Kidney glomerular epithelial cell (primary cell): ENCODE data around the gene VWA2.

Experiments used
- DNase-seq: peaks from one replicate; lab custom pipeline; 2025; lab: John Stamatoyannopoulos, UW

The VWA2 gene

DNA sequence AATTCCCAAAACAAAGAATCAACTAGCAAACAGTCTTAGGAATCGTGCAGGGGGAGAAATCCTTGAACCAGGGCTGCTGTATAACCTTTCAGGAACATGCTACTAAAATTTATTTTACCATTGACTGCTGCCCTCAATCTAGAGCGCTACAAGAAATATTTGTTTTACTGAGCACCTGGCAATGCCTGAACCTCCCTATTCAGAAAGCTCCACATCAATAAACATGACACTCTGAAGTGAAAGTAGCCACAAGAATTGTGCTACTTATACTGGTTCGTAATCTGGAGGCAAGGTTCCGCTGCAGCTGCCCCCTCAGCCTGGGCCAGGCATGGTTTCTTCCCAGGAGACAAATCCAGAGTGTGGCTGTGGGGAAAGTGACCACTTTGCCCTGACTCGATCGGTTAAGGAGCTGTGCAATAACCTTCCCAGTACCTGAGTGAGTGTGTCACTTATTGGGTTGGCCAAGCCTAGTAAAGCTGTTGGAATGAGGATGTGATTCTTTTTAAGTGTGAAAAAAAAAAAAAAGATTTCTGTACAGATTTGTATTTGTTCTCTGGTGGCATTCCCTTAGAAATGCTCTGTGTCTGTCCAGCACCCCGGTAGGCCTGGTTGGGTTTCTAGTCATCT lies 7.7 kb downstream of the VWA2 start:
- DNase-seq: no peak

DNA sequence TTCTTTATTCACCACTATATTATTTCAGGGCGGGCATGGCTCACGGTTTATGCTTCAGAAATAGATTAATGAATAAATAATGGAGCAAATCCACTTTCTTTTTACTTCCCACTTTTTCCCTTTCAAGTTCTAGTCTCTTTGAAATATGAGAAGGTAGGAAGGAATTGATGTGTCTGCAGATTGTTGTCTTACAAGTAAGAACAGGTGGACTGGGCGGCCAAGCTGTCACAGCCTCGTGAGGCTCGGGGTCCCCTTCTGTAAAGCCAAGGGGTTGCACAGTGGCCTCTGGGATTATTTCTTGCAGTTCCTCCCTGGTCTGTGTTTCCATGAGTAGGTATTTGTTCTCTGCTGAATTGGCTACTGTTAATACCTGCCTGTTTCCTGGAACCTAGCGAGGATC lies 11.2 kb downstream of the VWA2 start:
- no peak for DNase-seq

DNA sequence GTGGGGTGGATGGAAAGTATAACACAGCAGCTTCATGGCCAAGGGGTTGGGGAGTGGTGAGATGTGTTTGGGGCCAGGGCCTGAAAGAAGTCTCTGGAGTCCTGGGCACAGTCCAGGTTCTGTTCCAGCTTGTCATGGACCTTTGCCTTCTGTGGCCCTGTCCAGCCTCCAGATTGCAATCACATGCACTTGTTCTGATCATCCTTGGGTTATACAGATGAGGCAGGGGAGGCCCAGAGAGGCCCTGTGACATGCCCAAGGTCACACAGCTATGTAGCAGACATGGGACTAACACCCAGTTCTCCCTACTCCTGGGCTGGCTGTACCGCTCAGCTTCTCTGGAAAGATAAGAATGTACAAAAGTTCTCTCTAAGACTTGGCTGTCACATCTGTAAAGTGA lies 11.7 kb downstream of the VWA2 start:
- DNase-seq: no peak

DNA sequence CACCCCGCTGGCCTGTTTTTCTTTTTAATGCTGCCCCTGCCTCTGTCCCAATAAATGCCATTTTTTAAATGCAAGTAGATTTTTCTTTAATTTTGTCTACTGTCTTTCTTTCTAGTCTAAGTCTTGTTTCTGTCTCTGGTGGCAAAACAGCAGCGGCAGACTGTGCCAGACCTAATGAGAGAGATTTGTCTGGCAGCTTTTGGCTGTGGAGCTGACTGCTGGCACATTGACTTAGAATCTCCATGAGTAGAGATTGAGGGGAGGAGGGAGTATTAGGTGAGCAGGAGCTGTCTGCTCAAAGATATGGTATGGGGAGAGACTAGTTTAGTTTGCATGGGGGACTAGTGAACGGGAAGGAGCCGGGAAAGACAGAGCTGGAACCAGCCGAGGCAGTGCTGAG lies 13.0 kb downstream of the VWA2 start:
- DNase-seq: no peak

DNA sequence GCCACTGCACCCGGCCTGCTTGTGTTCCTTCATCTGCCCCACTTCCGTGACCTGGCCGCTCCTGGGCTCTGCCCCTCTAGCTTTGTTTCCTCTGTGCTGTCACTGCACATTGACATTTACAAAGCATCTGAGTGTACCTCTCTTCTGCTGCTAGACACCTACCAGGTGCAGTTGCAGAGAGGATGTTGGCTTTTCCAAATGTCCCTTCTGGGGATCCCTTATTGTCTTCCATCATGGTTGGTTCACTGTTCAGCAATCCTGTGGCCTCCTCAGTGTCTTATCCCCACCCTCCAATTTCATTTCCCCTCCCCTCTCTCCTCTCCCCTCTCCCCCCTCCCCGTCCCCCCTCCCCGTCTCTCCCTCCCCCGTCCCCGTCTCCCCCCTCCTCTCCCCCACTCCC lies 13.8 kb downstream of the VWA2 start:
- no peak for DNase-seq

DNA sequence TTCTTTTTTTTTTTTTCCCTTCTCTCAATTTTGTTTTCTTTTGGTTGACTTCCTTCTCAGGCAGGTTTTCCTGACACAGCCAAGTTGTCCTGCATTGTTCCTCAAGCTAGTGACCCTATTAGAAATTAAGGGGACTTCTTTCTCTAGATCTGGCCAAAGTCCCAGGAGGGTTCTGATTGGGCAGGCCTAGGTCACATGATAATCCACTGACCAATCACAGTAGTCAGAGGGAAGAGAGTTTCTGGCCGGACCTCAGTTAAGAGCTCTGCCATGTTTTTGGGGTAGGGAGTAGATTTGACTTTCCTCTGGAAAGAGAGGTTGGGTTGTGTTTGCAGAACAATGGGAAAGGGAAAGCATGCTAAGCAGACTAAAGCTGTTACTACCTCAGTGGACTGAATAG lies 16.2 kb downstream of the VWA2 start:
- no peak for DNase-seq

DNA sequence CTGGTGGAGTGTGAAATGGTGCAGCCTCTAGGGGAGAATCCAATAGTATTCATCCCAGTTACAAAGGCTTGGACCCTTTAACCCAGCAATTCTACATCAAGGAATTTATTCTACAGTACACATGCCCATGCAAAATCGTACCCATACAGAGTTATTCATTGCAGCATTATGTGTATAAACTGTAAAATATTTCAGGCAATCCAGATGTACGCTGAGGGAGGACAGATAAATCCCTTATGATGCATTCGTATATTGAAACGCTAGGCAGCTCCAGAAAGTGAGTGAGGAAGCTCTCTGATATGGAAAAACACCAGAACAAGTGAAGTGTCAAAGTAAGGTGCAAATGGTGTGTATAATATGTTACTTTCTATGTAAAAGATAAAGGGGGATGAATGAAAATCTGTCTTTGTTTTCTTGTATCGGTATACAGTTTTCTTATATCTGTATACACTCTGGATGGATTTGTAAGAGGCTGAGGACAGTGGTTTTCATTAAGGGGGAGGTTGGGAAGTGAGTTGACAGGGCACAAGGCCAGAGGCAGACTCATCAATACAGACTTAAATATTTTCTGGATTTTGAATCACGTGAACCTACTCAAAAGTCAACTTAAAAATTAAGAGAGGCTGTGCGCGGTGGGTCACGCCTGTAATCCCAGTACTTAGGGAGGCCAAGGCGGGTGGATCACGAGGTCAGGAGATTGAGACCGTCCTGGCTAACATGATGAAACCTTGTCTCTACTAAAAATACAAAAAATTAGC lies 17.1 kb downstream of the VWA2 start:
- no peak for DNase-seq

DNA sequence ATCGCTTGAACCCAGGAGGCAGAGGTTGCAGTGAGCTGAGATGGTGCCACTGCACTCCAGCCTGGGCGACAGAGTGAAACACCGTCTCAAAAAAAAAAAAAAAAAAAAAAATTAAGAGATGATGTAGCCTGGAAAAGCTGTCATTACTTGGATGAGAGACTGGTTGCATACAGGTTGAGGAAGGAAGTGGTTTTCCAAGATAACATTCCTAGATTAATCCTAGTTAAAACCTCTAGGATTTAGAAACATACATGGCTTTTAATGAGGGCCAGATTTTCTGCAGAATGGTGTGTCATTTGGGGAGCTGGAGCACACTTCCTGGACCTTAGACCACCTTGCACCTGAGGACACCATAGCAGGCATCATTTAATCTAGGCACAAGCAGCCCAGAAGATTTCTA lies 17.8 kb downstream of the VWA2 start:
- no peak for DNase-seq

DNA sequence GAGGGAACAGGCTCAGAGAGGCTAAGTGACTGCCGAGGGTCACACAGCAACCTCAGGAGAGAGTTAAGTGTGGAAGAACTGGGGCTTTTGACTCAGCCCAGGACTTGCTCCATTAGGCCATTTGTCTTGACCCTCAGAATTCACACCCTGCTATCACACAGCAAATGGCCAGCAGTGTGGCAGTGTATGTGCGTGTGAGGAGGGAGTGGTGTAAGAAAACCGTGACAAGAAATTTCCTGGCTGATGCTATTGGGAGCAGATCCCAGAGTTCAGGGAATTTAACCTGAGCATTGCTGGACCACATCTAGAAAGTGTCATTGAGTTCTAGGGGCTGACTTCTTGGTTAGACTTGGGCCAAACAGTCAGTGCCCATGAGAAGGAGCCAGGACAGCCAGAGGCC lies 18.4 kb downstream of the VWA2 start:
- DNase-seq: no peak

DNA sequence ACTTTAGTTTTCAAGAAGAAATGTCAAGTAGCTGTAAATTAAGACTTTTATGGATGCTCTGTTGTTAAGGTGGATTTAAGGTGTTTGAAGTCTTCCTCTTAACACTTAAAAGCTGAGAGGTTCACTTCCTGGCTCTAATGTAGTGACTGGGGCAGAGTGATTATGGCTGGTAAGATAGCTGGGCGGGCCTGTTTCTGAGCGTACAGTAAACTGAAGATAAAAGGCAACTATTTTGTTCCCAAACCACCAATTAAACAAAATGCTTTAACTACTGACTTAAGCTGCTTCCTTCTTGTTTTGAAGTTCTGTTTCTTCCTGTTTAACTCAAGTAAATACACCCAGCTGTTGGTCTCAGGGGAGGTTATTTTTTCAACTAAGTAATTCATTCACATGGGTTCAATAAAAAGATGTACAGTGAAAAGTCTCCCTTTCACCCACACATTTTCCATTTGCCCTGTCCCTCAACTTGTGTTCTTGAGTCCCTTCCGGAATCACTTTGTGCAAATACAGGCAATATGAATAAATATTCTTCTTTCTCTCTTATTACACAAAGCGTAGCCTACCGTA lies 19.3 kb downstream of the VWA2 start:
- no peak for DNase-seq

DNA sequence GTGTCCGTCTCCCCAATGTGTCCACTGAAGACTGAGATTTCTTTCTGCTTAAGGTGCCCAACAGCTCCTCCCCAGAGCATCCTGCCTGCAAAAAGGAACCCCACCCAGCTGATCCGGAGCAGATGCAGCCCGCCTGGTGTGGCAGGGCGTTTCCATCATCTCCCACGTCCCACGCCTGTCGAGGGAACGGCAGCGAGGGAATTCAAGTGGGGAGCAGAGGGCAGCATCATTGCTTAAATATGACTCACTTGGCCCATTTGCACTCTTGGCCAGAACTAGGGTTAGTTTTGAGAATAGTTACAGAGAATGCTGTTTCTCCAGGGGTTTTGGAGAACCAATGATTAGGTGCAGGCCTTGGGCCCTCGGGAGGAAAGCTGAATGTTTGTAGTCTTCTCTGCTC lies 20.8 kb downstream of the VWA2 start:
- no peak for DNase-seq

DNA sequence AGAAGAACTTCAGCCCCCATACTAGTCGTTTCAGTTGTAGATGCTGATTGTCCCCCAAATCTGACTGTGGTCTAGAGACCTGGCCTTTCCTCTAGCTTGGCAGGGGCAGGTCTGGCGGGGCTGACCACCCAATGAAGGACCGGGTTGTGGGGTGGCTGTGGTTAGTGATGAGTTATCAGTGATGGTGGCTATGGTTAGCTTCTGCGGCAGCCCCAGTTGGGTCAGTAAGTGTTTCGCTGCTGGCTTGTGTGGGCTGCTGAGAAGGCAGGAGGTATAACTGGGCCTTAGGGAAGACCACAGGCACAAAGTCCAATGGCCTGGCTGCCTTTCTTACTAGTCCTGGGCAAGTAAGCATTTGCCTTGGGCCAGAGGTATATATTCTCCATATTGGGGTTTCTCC lies 21.3 kb downstream of the VWA2 start:
- DNase-seq: no peak

DNA sequence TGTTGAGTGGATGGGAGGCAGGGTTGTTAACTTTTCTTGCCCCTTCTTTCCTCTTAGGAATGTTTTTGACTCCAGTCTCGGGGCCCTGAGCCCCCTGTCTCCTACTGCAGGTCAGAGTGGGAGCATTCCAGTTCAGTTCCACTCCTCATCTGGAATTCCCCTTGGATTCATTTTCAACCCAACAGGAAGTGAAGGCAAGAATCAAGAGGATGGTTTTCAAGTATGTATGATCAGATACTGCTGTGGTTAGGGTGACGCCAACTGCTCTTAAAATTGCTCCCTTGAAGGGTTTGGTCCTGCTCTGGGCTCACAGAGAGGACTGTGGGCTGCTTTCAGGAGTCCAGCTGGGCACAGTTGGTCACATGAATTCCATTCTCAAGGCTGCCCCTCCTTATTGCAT lies 22.0 kb downstream of the VWA2 start:
- DNase-seq: peak; percentile 62

DNA sequence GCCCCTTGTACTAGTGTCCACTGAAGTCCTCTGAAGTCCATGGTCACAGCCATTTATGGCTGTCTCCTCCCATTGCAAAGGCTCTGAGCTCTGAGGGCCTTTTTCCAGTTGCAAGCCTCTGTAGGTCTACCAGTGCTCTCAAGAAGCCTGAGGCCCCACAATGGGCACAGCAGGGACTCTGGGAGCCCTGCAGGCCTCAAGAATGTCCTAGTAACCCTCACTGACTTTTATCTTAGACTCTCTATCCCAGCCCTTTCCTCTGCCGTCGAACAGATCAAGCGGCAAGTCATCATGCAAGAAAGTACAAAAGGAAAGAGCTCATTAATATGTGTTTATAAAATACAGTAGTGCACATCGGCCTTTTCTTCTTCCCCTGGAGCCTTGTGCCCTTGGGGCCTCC lies 23.4 kb downstream of the VWA2 start:
- no peak for DNase-seq

DNA sequence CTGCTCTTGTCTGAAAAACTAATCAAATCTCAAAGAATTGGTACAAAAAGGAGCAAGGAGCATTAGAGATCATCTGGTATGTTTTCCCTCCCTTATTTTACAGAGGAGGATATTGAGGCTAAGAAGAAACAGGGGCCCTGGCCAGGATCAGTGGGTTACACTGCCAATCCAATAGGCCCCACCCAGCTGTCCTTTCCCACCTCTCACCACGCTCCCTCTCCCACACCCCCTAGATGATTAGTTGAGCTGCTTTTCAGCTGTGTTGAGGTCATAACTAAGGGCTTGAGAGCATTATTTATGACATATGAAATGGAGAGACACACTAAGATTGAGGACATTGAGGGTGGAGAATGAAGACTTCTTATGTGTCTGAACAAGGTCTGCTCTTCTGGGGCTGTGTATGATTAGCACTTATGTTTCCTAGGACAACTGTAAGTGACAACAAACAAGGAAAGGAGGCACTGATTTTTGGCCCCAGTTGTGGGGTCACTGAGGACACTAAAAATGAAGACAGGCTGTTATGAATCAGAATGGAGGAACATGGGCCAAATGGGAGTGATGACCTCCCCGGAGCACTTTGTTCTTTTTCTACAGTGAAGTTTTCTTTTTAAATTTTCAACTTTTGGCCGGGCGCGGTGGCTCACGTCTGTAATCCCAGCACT lies 26.5 kb downstream of the VWA2 start:
- DNase-seq: no peak

DNA sequence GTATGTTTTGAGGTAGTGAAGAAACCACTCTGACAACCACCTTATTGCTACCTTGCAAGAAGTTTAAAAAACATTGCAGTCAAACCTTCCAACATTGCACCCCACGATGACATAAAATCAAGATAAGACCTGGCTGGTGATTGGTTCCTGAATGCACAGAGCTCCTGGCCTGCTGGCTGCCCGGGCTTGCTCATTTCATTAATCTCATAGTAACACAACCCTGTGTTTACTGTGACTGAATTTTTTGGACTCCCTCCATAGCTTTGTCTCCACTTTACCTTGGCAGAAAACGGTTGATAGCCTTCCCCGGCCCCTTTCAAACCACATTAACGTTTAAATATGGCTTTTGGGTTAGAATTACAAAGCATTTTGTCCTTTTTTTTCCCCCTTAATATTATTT lies 27.5 kb downstream of the VWA2 start:
- no peak for DNase-seq

DNA sequence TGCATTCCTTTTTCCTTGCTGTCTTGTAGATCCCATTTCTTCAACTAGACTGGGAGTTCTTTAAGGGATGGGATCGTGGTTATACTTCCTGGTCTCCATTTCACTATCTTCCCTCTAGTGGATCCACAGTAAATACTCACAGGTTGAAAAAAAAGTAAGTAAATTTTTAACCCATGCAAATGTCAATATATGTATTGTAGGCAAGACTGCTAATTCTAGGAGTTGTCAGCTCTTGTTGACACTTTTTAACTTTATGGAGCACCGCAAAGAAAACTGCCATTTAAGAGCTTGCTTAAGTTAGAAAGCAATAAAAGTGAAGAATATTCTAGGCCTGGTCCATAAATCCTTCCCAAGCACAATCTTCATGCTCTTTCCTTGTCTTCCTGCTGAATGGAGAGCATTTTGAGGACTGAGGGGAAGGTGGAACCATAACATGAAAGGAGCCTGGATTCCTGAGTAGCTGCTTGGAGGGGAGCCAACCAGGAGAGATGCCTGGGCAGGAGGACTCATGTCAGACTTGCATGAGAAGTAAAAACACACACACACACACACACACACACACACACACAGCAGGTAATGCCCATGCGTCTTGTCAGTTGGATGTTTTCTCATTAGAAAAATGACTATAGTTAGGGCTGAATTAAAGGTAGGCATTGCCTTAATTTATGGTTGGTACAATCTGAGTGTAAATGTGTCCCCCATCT lies 32.2 kb downstream of the VWA2 start:
- DNase-seq: peak; percentile 92

DNA sequence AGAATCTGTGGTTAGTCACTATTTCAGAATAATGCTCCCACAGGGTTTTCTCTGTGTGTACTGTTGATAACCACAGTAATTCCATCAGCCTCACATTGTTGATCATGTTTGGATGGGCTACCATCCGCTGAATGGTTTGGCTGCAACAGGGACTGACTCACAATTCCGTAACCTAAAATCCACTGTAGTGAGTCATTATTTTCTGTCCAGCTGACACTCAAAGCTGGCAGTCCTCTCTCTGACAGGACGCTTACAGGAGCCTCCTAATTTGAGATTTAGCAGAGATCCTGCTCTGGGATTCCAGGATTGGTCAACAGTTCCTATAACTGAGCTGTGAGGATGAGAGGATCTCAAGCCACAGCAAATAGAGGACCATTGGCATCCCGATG lies 32.7 kb downstream of the VWA2 start:
- DNase-seq: peak; percentile 93

DNA sequence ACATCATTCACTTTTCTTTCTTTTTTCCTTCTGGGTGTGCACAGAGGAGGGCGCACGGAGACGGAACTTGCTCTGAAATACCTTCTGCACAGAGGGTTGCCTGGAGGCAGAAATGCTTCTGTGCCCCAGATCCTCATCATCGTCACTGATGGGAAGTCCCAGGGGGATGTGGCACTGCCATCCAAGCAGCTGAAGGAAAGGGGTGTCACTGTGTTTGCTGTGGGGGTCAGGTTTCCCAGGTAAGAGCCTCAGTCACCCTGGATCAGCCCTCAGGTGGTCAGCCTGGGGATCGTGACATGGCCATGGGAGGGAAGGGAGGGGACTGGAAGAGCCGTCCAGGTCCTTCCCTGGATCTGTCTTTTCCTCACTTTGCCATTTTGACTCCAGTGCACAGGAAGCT lies 33.6 kb downstream of the VWA2 start:
- DNase-seq: no peak

DNA sequence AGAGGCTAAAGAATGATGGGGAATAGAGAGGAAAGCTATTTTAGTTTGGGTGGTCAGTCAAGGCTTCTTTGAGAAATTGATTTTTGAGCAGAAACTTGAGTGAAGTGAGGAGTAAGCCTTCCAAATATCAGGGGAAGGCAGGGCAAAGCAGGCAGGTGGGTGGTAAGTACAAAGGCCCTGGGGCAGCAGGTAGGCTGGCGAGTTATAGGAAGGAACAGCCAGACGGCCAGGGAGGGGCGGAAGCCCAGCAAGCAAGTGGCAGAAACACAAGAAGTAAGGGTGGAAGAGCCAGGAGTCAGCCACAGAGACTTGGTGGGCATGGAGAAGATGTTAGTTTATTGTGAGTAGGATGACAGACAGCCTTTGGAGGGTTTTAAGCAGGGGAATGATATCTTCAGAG lies 34.9 kb downstream of the VWA2 start:
- DNase-seq: no peak

DNA sequence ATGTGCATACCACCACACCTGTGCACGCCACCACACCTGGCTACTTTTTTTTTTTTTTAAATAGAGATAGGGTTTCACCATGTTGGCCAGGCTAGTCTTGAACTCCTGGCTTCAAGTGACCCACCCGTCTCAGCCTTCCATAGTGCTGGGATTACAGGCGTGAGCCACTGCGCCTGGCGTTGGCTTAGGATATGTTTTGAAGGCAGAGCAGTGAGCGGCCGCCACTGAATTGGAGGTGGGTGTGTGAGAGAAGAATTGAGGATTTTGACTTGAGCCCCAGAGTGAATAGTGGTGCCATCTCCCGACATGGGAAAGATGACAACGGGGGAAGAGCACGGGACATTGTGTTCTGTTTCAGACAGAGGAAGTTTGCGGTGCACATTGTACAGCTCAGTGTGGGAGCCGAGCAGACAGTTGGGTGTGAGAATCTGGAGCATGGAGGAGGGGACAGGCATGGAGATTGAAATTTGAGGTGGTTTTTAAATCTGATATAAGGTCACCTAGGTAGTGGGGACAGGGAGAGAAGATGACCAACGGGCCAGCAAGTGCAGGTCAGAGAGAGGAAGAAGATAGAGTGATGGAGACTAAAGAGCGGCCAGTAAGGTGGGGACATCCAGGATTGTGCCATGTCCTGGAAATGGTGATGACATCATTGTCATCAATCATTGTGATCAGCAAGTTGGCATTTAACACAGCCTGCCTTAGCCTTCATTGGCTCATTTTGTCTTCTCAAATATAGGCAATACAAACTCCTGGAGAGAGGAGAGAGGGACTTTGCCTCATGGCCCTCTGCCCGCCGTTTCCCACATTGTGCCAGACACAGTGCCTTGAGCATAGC lies 35.8 kb downstream of the VWA2 start:
- no peak for DNase-seq

DNA sequence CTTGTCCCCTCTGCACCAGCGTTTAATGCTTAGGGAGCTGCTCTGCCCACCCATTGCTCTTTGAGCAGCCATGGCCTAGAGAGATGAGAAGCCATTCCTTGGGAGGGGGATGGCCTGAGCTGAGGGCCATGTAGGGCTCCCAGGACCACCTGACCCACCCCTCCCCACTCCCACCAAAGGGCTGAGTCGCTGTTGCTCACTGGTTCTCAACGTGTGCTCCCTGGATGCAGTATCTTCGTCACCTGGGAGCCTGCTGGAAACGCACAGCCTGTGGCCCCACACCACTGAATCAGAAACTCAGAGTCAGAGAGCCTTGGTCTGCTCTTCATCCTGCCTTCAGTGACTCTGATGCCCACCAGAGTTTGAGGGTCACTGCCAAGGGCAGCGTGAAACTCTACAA lies 37.0 kb downstream of the VWA2 start:
- DNase-seq: no peak
